Peyer's patch (tissue), 4 donors: ENCODE results near the gene PRRG2.

ENCODE experiments used
- POLR2A ChIP-seq, 2 donors: fragments of 450-650 bp; IDR thresholded peaks; one replicate each; pipeline ENCODE4 v1.5.1; 2017; ENCODE audit warnings: antibody characterized with exemption in 2 of 2, mild to moderate bottlenecking in 2 of 2, moderate library complexity in 2 of 2
- TF ChIP-seq, protein P1 (sequence below), 6 experiments: fragments of 450-650 bp in 4 of 6; fragments of 200-600 bp in 2 of 6; sonication (generic) in 1 of 6; IDR thresholded peaks; one replicate each; pipeline ENCODE4 v1.5.1; 2017 to 2019; ENCODE audit warnings: antibody characterized with exemption in 6 of 6, mild to moderate bottlenecking in 3 of 6, moderate library complexity in 1 of 6

DNA sequence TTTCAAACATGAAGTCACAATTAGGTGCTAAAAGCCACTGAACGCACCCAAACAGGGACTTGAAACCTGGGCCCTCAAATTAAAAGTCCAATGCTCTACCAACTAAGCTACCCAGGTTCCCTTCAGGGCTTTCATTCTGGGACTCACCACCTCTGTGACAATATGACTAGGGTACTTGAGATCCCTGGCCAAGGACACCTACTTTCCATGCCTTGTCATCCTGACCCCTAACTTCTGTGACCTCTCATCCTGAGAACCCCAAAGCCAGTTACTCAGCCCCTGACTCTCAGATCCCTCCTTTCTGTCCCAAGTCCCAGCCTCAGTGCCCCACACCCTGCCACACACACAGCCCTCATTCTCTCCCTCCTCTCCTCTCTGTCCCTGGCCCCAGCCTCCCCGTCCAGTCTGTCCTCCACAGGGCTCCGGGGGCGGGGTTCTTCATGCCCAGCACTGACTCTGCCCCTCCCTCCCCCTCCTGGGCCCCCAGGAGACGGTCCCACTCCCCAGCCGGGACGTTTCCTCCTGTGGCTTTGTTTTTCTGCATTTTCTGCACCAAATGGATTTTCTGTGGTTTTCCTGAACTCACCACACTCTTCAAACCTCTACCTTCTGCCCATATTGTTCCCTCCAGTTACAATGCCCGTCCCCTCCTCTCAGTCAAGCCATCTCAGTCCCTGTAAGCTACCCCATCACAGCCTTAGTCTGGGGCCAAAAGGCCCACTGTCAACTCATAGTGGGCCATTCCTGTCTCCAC, 46.3 kb upstream of the PRRG2 start:
- TF ChIP-seq, protein P1, sequence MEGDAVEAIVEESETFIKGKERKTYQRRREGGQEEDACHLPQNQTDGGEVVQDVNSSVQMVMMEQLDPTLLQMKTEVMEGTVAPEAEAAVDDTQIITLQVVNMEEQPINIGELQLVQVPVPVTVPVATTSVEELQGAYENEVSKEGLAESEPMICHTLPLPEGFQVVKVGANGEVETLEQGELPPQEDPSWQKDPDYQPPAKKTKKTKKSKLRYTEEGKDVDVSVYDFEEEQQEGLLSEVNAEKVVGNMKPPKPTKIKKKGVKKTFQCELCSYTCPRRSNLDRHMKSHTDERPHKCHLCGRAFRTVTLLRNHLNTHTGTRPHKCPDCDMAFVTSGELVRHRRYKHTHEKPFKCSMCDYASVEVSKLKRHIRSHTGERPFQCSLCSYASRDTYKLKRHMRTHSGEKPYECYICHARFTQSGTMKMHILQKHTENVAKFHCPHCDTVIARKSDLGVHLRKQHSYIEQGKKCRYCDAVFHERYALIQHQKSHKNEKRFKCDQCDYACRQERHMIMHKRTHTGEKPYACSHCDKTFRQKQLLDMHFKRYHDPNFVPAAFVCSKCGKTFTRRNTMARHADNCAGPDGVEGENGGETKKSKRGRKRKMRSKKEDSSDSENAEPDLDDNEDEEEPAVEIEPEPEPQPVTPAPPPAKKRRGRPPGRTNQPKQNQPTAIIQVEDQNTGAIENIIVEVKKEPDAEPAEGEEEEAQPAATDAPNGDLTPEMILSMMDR (IDR thresholded peaks at IDR 0.05) = no peak
- TF ChIP-seq POLR2A (IDR thresholded peaks at IDR 0.05) = no peak
